GM21737 (cell line): Measurements from ENCODE around the gene APOL5.
"Not testable (repeated sequence)": the region's sequence is repeated elsewhere in the genome, so short reads cannot be mapped to it uniquely, and the experiment has no call there.

ENCODE experiments used
- ATAC-seq: cut with Tn5 transposase; IDR thresholded peaks from one replicate; pipeline ENCODE4 v1.9.1; 2021; ENCODE audit warnings: mild to moderate bottlenecking, moderate library complexity; ENCODE audit not compliant: unreplicated experiment

The APOL5 gene

GRCh38 chr22:35717572-35717971 lies at the start of gene APOL5:
TSS of gene APOL5 (plus strand) at chr22:35717872. CDS start at chr22:35717872, 0 bp downstream.
- ATAC-seq, result no peak

- no peak for ATAC-seq
These were observed 43.3 kb upstream of the APOL5 start for GRCh38 chr22:35674335-35674734.

- not testable (repeated sequence) for ATAC-seq
These were observed 41.6 kb upstream of the APOL5 start for GRCh38 chr22:35676065-35676464.

- ATAC-seq, result no peak
These were observed 40.0 kb upstream of the APOL5 start for GRCh38 chr22:35677460-35678187.

GRCh38 chr22:35678836-35679235 lies 38.8 kb upstream of the APOL5 start:
- no peak for ATAC-seq

- ATAC-seq, result not testable (repeated sequence)
These were observed 38.2 kb upstream of the APOL5 start for GRCh38 chr22:35679492-35679891.

- no peak for ATAC-seq
These were observed 36.1 kb upstream of the APOL5 start for GRCh38 chr22:35681454-35682052.

- ATAC-seq, result no peak
These were observed 34.1 kb upstream of the APOL5 start for GRCh38 chr22:35683560-35683959.

- no peak for ATAC-seq
These were observed 33.4 kb upstream of the APOL5 start for GRCh38 chr22:35684270-35684700.

GRCh38 chr22:35684732-35685131 lies 32.9 kb upstream of the APOL5 start:
- ATAC-seq, result no peak

- ATAC-seq, result no peak
These were observed 31.9 kb upstream of the APOL5 start for GRCh38 chr22:35685731-35686130.

- no peak for ATAC-seq
These were observed 31.4 kb upstream of the APOL5 start for GRCh38 chr22:35686298-35686697.

GRCh38 chr22:35687461-35687860 lies 30.2 kb upstream of the APOL5 start:
- ATAC-seq, result no peak

GRCh38 chr22:35688913-35689675 lies 28.6 kb upstream of the APOL5 start:
- ATAC-seq, result no peak

GRCh38 chr22:35690001-35690400 lies 27.7 kb upstream of the APOL5 start:
- no peak for ATAC-seq

- no peak for ATAC-seq
These were observed 22.5 kb upstream of the APOL5 start for GRCh38 chr22:35695202-35695601.

- no peak for ATAC-seq
These were observed 20.5 kb upstream of the APOL5 start for GRCh38 chr22:35697142-35697541.

- not testable (repeated sequence) for ATAC-seq
These were observed 17.8 kb upstream of the APOL5 start for GRCh38 chr22:35699852-35700251.

GRCh38 chr22:35703861-35704584 lies 13.6 kb upstream of the APOL5 start:
- no peak for ATAC-seq

GRCh38 chr22:35705141-35705540 lies 12.5 kb upstream of the APOL5 start:
- no peak for ATAC-seq

GRCh38 chr22:35708453-35708852 lies 9.2 kb upstream of the APOL5 start:
- ATAC-seq, result no peak
